ACC112 (cell line): ENCODE measurements around the gene CSNK1G2.

Experiments used
- H2AFZ ChIP-seq: fragments of 200-600 bp; sonication (generic); one replicate; pipeline ENCODE4 v1.6.0; 2017; ENCODE audit warnings: antibody characterized with exemption, low read length; ENCODE audit not compliant: unreplicated experiment
- H3K27ac ChIP-seq: fragments of 200-600 bp; sonication (generic); 2 replicates; pipeline ENCODE4 v1.5.1; 2014; ENCODE audit warnings: low read depth, mild to moderate bottlenecking, antibody characterized with exemption, low read length, moderate library complexity
- H3K27me3 ChIP-seq: fragments of 200-600 bp; sonication (generic); 2 replicates; pipeline ENCODE4 v1.6.1; 2014; ENCODE audit warnings: mild to moderate bottlenecking, antibody characterized with exemption, low read length, moderate library complexity, mixed read lengths; ENCODE audit not compliant: insufficient read depth
- H3K36me3 ChIP-seq: fragments of 200-600 bp; sonication (generic); 2 replicates; pipeline ENCODE4 v1.6.1; 2016; ENCODE audit warnings: mild to moderate bottlenecking, antibody characterized with exemption, low read length, moderate library complexity, mixed read lengths; ENCODE audit not compliant: insufficient read depth
- H3K4me1 ChIP-seq: fragments of 200-600 bp; sonication (generic); one replicate; pipeline ENCODE4 v1.6.1; 2016; ENCODE audit warnings: low read length, mixed read lengths; ENCODE audit not compliant: insufficient read depth, unreplicated experiment, control insufficient read depth
- H3K4me3 ChIP-seq: fragments of 200-600 bp; sonication (generic); 2 replicates; pipeline ENCODE4 v1.5.1; 2014; ENCODE audit warnings: mild to moderate bottlenecking, low read depth, low read length
- H3K79me2 ChIP-seq: fragments of 200-600 bp; sonication (generic); one replicate; pipeline ENCODE4 v1.6.0; 2016; ENCODE audit warnings: low read length; ENCODE audit not compliant: control insufficient read depth, unreplicated experiment, insufficient read depth

Gene CSNK1G2

DNA sequence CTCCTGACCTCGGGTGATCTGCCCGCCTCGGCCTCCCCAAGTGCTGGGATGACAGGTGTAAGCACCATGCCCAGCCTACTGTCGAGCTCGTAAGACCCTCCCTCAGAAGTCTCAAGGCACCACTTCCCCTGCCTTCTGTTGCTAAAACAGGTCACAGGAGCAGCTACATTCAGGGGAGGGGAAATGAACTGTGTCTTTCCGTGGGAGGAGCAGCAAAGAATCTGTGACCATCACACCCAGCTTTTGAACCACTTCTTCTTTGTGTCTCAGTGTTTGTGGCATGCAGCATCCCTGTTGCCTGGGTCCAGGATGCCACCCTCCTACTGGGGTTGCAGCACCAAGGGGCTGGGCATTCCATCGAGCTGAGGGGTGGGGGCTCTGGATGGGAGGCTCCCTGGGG is 7.7 kb upstream of the CSNK1G2 start:
- H3K27ac ChIP-seq = no peak overlapping the region

DNA sequence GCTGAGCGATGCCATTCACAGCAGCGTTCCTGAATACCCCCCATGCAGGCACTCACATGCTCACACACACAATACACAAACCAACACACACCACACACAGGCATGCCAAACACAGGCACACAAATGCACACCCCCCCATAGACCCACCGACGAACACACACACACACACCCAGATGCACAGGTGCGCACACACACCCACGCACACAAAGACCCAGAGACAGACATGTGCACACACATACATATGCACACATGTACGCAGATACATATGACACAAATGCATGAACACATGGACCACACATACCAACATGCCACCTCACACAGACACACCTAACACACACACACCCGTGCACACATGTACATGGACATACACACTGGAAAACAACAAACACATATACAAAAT is 7.0 kb upstream of the CSNK1G2 start:
- Histone ChIP-seq H3K36me3 (no peaks in the 10 kb centered on the region), H3K4me1 (no peaks in the 10 kb centered on the region)

More for the DNA sequence above, 7.7 kb upstream of the CSNK1G2 start:
- no peaks in the 10 kb centered on the region for H3K36me3 ChIP-seq
- H3K4me3 ChIP-seq = no peak overlapping the region
- H3K27me3 ChIP-seq = no peaks in the 10 kb centered on the region
- no peaks in the 10 kb centered on the region for H3K79me2 ChIP-seq
- H3K4me1 ChIP-seq = no peaks in the 10 kb centered on the region
- H2AFZ ChIP-seq = no peak overlapping the region

DNA sequence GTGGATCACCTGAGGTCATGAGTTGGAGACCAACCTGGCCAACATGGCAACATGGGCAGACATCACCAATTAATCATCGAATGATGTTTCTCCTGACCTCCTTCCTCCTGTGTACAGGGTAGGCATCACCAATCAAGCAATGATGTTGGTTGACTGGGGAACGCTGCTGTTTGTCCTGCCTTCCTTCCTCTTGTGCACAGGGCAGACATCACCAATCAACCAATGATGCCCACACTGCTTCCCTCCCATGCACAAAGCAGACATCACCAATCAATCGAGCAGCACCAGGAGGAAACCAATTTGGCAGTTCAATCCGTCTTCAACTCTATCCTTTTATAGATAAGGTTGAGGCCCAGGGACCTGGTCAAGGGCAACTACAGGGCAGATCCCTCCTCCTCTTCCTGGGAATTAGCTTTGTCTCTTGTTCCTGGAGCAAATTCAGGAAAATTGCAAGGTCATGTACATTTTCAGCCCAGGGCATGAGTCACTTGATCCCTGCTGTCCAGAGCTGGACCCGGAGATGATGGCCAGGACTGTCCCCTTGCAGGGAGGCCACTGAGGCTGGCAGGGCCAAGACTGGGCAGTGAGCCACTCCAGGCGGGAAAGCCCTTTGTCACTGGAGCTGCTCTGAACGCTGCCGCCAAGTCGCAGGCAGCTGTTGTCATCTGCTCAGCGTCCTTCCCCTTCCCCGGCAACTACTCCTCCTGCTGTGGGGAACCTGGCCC is 5.3 kb upstream of the CSNK1G2 start:
- H3K27ac ChIP-seq = no peak overlapping the region
- no peaks in the 10 kb centered on the region for H3K36me3 ChIP-seq
- H3K4me1 ChIP-seq = no peaks in the 10 kb centered on the region
- no peaks in the 10 kb centered on the region for H3K79me2 ChIP-seq
- H3K27me3 ChIP-seq = no peaks in the 10 kb centered on the region
- no peak overlapping the region for H2AFZ ChIP-seq
- no peak overlapping the region for H3K4me3 ChIP-seq

More for the DNA sequence above, 7.0 kb upstream of the CSNK1G2 start:
- Histone ChIP-seq H2AFZ (no peak overlapping the region), H3K4me3 (no peak overlapping the region), H3K27ac (no peak overlapping the region), H3K79me2 (no peaks in the 10 kb centered on the region), H3K27me3 (no peaks in the 10 kb centered on the region)

DNA sequence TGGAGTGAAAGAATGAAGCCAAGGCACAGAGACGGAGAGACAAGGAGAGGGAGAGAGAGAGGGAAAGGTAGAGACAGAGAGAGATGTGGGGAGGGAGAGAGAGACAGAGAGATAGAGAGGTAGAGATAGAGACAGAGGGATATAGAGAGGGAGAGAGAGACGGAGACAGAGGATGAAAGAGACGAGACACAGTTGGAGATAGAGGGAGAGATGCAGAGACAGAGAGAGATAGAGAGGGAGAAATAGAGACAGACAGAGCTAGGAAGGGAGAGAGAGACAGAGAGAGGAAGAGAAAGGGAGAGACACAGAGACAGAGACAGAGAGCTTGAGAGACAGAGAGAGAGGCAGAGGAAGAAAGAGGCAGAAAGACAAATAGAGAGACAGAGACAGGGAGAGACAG is 4.5 kb upstream of the CSNK1G2 start:
- no peaks in the 10 kb centered on the region for H3K27me3 ChIP-seq
- no peak overlapping the region for H2AFZ ChIP-seq
- H3K27ac ChIP-seq = no peak overlapping the region
- H3K4me1 ChIP-seq = no peaks in the 10 kb centered on the region
- H3K79me2 ChIP-seq = peaks cover under 1% of the 10 kb centered on the region
- no peak overlapping the region for H3K4me3 ChIP-seq
- no peaks in the 10 kb centered on the region for H3K36me3 ChIP-seq

DNA sequence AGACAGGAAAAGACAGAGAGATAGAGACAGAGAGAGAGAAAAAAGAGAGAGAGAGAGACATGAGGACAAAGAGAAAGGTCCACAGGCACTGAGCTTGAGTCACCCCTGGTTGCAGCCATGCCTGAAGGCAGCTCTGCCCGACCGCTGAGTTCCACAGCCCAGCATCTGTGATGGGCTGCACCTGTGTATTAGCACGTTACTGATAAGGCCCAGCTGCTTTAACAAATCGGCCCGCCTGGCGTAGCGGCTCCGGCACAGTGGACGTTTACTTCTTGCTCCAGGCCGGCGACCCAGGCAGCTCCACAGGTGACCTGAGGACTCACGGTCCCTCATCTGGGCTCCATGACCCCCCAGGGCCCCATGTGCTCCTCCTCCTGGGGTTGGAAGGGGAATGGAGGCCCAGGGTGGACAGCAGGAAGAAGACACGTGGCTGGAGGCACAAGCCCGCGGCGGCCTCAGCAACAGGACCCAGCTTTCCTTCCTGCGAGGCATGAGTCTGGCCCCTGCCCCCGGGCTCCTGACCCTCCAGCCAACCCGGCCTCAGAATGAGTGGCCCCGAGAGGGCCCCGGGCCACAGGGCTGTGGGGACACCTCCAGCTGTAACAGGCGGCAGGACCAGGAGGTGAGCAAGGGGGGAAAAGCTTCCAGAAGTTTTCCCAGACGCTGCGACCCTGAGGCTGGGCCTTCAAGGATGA is 3.9 kb upstream of the CSNK1G2 start:
- H3K79me2 ChIP-seq = peaks cover 6% of the 10 kb centered on the region

DNA sequence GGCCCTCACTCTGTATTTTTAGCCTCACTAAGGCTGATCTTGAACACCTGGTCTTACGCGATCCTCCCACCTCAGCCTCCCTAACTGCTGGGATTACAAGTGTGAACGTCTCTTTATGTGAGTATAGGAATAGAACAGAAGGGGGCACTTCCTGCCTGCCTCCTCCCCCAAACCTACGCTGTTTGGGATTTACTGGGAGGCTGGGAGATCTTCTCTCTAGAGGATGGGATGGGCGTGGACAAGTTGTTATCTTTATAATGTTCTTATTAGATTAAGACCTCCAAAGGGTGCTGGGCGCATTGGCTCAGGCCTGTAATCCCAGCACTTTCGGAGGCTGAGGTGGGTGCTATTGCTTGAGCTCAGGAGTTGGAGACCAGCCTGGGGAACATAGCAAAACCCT is 2.9 kb upstream of the CSNK1G2 start:
- Histone ChIP-seq H3K27me3 (no peaks in the 10 kb centered on the region), H3K79me2 (peaks cover 11% of the 10 kb centered on the region), H3K27ac (no peak overlapping the region), H2AFZ (no peak overlapping the region), H3K36me3 (no peaks in the 10 kb centered on the region), H3K4me1 (peaks cover 4% of the 10 kb centered on the region), H3K4me3 (no peak overlapping the region)

More for the DNA sequence above, 3.9 kb upstream of the CSNK1G2 start:
- no peaks in the 10 kb centered on the region for H3K36me3 ChIP-seq
- no peaks in the 10 kb centered on the region for H3K4me1 ChIP-seq
- no peak overlapping the region for H3K4me3 ChIP-seq
- no peak overlapping the region for H2AFZ ChIP-seq
- H3K27ac ChIP-seq = no peak overlapping the region
- H3K27me3 ChIP-seq = no peaks in the 10 kb centered on the region

DNA sequence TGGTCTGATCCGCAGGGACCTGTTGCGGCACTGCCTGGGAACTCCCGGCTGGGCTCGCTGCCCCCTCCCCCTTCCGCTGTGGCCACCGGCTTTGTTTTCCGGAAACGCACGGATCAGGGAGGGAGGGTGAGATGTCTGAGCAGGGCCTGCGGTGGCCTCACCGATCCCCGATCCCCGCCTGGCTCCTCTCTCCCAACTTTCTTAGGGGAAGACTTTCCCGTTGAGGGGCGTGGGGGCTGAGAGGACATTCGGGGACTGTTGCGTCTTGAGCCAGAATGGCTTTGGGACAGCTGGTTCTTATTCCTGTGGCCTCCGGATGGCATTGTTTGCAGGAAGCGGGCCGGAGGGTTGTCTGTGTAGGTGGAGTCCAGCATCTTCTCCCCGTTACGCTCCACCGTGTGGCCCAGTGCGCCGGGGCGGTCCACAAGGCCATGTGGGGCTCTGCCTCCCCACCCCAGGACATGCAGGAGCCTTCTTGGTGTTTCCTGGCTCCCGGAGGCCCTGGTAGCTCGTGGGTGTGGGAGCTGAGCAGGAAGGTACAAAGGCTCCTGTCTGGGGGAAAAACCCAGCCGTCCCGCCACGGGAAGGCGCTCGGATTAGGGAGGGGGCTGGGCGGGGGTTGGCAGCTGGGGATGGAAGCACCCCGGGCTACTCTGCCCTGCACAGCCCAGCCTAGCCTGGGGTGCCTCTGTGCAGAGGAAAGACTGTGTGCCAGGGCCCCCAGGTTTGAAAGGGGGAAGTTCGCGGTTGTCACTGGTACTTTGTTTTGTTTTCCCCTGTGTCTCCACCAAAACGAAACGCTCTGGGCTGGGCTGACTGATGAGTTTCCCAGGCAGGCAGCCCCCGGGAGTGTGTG is 1.3 kb downstream of the CSNK1G2 start:
- H3K4me1 ChIP-seq = peaks cover 5% of the 10 kb centered on the region
- peak overlapping the region; percentile 19 for H2AFZ ChIP-seq
- peaks cover 45% of the 10 kb centered on the region for H3K79me2 ChIP-seq
- peak overlapping the region; percentile 75 for H3K27ac ChIP-seq
- H3K4me3 ChIP-seq = peak overlapping the region; percentile 82
- H3K36me3 ChIP-seq = no peaks in the 10 kb centered on the region
- no peaks in the 10 kb centered on the region for H3K27me3 ChIP-seq

DNA sequence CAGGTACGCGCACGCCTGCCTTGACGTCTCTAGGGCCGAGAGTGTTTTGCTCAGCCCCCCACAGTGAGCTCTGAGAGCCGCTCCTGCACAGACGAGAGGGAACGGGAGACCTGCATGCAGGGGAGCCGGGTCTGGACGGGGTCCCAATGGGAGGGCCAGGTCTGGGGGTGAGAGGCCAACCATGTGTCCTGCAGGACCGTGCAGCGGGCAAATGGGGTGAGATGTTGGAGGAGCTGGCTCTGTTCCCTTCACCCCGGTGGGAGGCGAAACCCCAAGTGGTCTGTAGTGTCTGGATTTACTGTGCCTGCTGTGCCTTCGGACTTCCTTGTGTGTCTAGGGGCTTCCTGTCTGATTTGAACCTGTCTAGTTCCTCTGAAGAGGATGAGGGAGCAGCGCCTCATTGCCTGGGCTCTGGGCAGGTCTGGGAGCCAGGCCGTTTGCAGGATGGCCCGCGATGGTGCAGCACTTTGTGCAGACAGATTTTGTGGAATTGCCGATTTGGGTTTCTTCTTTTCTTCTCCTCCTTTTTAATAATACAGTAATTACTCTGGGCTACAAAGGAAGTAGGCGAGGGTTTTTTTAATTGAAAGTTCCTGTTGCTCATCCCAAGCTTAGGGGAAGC is 2.1 kb downstream of the CSNK1G2 start:
- Histone ChIP-seq H3K27ac (no peak overlapping the region), H2AFZ (no peak overlapping the region), H3K4me3 (peak overlapping the region; percentile 82), H3K27me3 (no peaks in the 10 kb centered on the region), H3K36me3 (no peaks in the 10 kb centered on the region), H3K79me2 (peaks cover 52% of the 10 kb centered on the region), H3K4me1 (peaks cover 5% of the 10 kb centered on the region)

DNA sequence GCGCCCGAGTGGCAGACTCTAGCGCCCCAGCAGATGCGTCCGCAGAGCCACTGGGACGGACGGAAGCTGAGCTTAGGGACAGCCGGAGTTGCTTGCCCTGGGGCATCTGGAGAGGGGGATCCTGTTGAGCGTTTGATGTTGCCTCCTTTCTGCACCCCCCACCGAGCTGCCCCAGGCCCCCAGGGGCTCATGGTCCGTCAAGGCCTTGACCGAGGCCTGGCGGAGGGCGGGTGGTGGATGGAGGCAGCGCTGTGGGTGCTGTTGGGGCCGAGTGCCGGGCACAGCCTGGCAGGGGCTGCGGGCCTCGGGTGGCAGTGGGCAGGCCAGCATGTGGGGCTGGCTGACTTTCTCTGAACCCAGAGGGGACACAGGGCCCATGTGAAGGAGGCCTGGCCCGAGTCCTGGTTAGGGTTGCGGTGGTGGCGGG is 2.7 kb downstream of the CSNK1G2 start:
- peaks cover 5% of the 10 kb centered on the region for H3K4me1 ChIP-seq
- H3K79me2 ChIP-seq = peaks cover 55% of the 10 kb centered on the region
- no peak overlapping the region for H2AFZ ChIP-seq
- no peaks in the 10 kb centered on the region for H3K36me3 ChIP-seq
- no peak overlapping the region for H3K27ac ChIP-seq
- no peaks in the 10 kb centered on the region for H3K27me3 ChIP-seq
- H3K4me3 ChIP-seq = no peak overlapping the region; the same call in 1 of the 2 replicates
